ENCODE results near the gene LPIN2.

Gene LPIN2

DNA sequence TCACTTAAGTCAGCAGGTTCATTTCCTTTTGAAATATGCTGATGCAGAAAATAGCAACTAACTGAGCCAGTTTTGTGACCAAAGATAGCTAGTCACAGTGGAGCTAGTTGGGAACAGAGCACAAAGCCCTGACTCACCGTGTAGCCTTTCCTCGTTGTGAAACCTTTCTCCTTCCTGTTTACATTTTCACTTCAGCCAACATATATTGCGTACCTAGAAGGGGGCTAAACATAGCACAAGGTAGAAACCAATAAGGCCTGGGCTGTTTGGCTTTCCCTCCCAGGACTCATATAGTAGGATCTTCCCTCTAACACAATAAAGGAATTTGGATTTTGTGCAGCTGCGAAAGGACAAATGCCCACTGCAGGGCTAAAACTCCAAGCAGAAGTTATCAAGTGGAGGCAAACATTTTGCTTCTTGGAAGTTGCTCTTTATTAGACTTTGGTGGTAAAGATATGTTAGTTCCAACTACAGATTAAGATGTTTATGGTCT is 24.5 kb upstream of the LPIN2 start:
- H2BK12ac ChIP-seq (ENCODE audit: low read length) = no peak overlapping the region
- H3K79me2 ChIP-seq (ENCODE audit: control insufficient read depth, insufficient read depth, low read length, poor library complexity) = no peaks in the 10 kb centered on the region
- H3K14ac ChIP-seq (ENCODE audit: low read length) = no peak overlapping the region
- H3K79me1 ChIP-seq (ENCODE audit: low read length) = peaks cover 1% of the 10 kb centered on the region
- H4K8ac ChIP-seq (ENCODE audit: low read depth, low read length) = peak overlapping the region; percentile 3
- no peak overlapping the region for H3K18ac ChIP-seq (ENCODE audit: low read length)
- no peak overlapping the region for H2AFZ ChIP-seq (ENCODE audit: insufficient read depth, low read length, poor library complexity)
- H3K9me3 ChIP-seq (ENCODE audit: insufficient read depth, low read depth, low read length) = no peaks in the 10 kb centered on the region
- no peak overlapping the region for H4K91ac ChIP-seq (ENCODE audit: low read depth, low read length)
- H2BK5ac ChIP-seq (ENCODE audit: low read depth, low read length, poor library complexity) = no peak overlapping the region
- H3K4me3 ChIP-seq (ENCODE audit: low read depth, low read length) = no peak overlapping the region
- no peaks in the 10 kb centered on the region for H3K27me3 ChIP-seq (ENCODE audit: insufficient read depth, low read length)
- no peak overlapping the region for H3K9ac ChIP-seq (ENCODE audit: low read length)
- peaks cover 0 to 3% of the 10 kb centered on the region in 2 experiments for H3K4me1 ChIP-seq (ENCODE audit: control insufficient read depth in 1 of 2, insufficient read depth in 2 of 2, low read length in 2 of 2)
- no peak overlapping the region for H3K4me2 ChIP-seq (ENCODE audit: low read length)
- DNase-seq = peak; percentile 79 to 92
- H4K12ac ChIP-seq (ENCODE audit: low read depth, low read length) = no peak overlapping the region
- H3K4ac ChIP-seq (ENCODE audit: low read depth, low read length) = no peak overlapping the region
- H3K36me3 ChIP-seq (ENCODE audit: control insufficient read depth in 1 of 2, insufficient read depth in 2 of 2, low read length in 2 of 2) = no peaks in the 10 kb centered on the region
- WGBS (ENCODE audit: extremely low coverage, insufficient coverage, insufficient read length) = no CpG with 5 or more reads among the region's 4 CpGs
- peak overlapping the region; percentile 26 for H2BK120ac ChIP-seq (ENCODE audit: insufficient read depth, low read length, poor library complexity)
- peak overlapping the region; percentile 51 for H3K27ac ChIP-seq (ENCODE audit: low read depth, low read length)
- H2AK5ac ChIP-seq (ENCODE audit: low read length) = no peak overlapping the region
- no peak overlapping the region for H3K23ac ChIP-seq (ENCODE audit: low read length)

DNA sequence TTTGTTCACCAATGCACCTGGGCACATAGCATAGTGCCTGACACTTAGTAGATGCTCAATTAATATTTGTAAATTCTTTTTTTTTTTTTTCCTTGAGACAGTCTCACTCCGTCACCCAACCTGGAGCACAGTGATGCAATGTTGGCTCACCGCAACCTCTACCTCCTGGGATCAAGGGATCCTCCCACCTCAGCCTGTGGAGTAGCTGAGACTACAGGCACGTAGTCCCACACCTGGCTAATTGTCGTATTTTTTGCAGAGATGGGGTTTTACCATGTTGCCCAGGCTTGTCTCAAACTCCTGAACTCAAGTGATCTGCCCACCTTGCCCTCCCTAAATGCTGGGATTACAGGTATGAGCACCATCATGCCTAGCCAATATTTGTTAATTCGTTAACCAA is 23.2 kb upstream of the LPIN2 start:
- H3K4me3 ChIP-seq (ENCODE audit: low read depth, low read length) = no peak overlapping the region
- peaks cover 0 to 3% of the 10 kb centered on the region in 2 experiments for H3K4me1 ChIP-seq (ENCODE audit: control insufficient read depth in 1 of 2, insufficient read depth in 2 of 2, low read length in 2 of 2)
- no peaks in the 10 kb centered on the region for H3K36me3 ChIP-seq (ENCODE audit: control insufficient read depth in 1 of 2, insufficient read depth in 2 of 2, low read length in 2 of 2)
- no peaks in the 10 kb centered on the region for H3K9me3 ChIP-seq (ENCODE audit: insufficient read depth, low read depth, low read length)
- H2BK120ac ChIP-seq (ENCODE audit: insufficient read depth, low read length, poor library complexity) = no peak overlapping the region
- no peak overlapping the region for H4K8ac ChIP-seq (ENCODE audit: low read depth, low read length)
- DNase-seq = no peak
- peaks cover 1% of the 10 kb centered on the region for H3K79me1 ChIP-seq (ENCODE audit: low read length)
- no peak overlapping the region for H2AFZ ChIP-seq (ENCODE audit: insufficient read depth, low read length, poor library complexity)
- H4K12ac ChIP-seq (ENCODE audit: low read depth, low read length) = no peak overlapping the region
- no peaks in the 10 kb centered on the region for H3K79me2 ChIP-seq (ENCODE audit: control insufficient read depth, insufficient read depth, low read length, poor library complexity)
- no peak overlapping the region for H2AK5ac ChIP-seq (ENCODE audit: low read length)
- H3K4ac ChIP-seq (ENCODE audit: low read depth, low read length) = no peak overlapping the region
- H3K27ac ChIP-seq (ENCODE audit: low read depth, low read length) = no peak overlapping the region
- no peak overlapping the region for H2BK5ac ChIP-seq (ENCODE audit: low read depth, low read length, poor library complexity)
- H3K27me3 ChIP-seq (ENCODE audit: insufficient read depth, low read length) = no peaks in the 10 kb centered on the region
- WGBS (ENCODE audit: extremely low coverage, insufficient coverage, insufficient read length) = no CpG with 5 or more reads among the region's 5 CpGs
- H3K18ac ChIP-seq (ENCODE audit: low read length) = no peak overlapping the region
- H3K23ac ChIP-seq (ENCODE audit: low read length) = no peak overlapping the region
- no peak overlapping the region for H3K4me2 ChIP-seq (ENCODE audit: low read length)
- H2BK12ac ChIP-seq (ENCODE audit: low read length) = no peak overlapping the region
- no peak overlapping the region for H3K9ac ChIP-seq (ENCODE audit: low read length)
- no peak overlapping the region for H3K14ac ChIP-seq (ENCODE audit: low read length)
- H4K91ac ChIP-seq (ENCODE audit: low read depth, low read length) = no peak overlapping the region

DNA sequence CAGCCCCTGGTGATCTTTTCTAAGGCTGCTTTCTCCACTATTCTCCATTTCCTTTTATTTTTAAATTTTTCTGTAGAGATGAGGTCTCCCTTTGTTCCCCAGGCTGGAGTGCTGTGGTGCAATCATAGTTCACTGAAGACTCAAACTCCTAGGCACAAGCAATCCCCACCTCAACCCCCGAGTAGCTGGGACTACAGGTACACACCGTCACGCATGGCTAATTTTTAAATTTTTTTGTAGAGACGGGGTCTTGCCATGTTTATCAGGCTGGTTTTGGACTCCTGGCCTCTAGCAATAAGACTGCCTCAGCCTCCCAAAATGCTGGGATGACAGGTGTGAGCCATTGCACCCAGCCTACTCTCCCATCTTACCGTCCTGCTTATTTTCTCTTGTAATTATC is 22.7 kb upstream of the LPIN2 start:
- Histone ChIP-seq H3K23ac (ENCODE audit: low read length) (no peak overlapping the region), H4K91ac (ENCODE audit: low read depth, low read length) (no peak overlapping the region), H3K9ac (ENCODE audit: low read length) (no peak overlapping the region), H3K79me2 (ENCODE audit: control insufficient read depth, insufficient read depth, low read length, poor library complexity) (no peaks in the 10 kb centered on the region), H2AFZ (ENCODE audit: insufficient read depth, low read length, poor library complexity) (no peak overlapping the region), H3K4me3 (ENCODE audit: low read depth, low read length) (no peak overlapping the region), H2BK5ac (ENCODE audit: low read depth, low read length, poor library complexity) (no peak overlapping the region), H3K27me3 (ENCODE audit: insufficient read depth, low read length) (no peaks in the 10 kb centered on the region), H3K14ac (ENCODE audit: low read length) (no peak overlapping the region), H3K18ac (ENCODE audit: low read length) (no peak overlapping the region), H3K4ac (ENCODE audit: low read depth, low read length) (no peak overlapping the region), H2BK120ac (ENCODE audit: insufficient read depth, low read length, poor library complexity) (no peak overlapping the region), H2AK5ac (ENCODE audit: low read length) (no peak overlapping the region), H3K27ac (ENCODE audit: low read depth, low read length) (no peak overlapping the region), H3K4me2 (ENCODE audit: low read length) (no peak overlapping the region), H3K36me3 (ENCODE audit: control insufficient read depth in 1 of 2, insufficient read depth in 2 of 2, low read length in 2 of 2) (no peaks in the 10 kb centered on the region), H3K4me1 (ENCODE audit: control insufficient read depth in 1 of 2, insufficient read depth in 2 of 2, low read length in 2 of 2) (peaks cover 0 to 3% of the 10 kb centered on the region in 2 experiments), H3K9me3 (ENCODE audit: insufficient read depth, low read depth, low read length) (no peaks in the 10 kb centered on the region), H2BK12ac (ENCODE audit: low read length) (no peak overlapping the region), H4K8ac (ENCODE audit: low read depth, low read length) (no peak overlapping the region), H4K12ac (ENCODE audit: low read depth, low read length) (no peak overlapping the region), H3K79me1 (ENCODE audit: low read length) (peaks cover 1% of the 10 kb centered on the region)
- WGBS (ENCODE audit: extremely low coverage, insufficient coverage, insufficient read length) = no CpG with 5 or more reads among the region's 5 CpGs
- DNase-seq = no peak

DNA sequence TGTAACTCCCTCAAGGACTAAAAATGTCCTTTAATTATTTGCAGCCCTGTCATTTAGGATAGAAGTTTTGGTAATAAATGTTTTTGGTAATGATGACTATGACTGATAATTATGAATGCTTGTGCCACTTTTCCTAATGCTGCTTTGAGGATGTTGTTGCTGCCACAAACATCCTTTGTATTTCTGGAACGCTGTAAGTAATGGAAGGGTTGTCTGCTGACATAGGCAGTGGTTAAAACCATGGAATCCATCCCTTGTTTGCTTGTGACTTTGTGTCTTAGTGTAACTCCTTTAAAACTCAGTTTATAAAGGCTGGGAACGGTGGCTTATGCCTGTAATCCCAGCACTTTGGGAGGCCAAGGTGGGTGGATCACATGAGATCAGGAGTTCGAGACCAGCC is 19.8 kb upstream of the LPIN2 start:
- Histone ChIP-seq H3K4me3 (ENCODE audit: low read depth, low read length) (no peak overlapping the region), H3K9me3 (ENCODE audit: insufficient read depth, low read depth, low read length) (peaks cover 2% of the 10 kb centered on the region), H3K27me3 (ENCODE audit: insufficient read depth, low read length) (no peaks in the 10 kb centered on the region), H3K9ac (ENCODE audit: low read length) (no peak overlapping the region), H3K18ac (ENCODE audit: low read length) (no peak overlapping the region), H4K91ac (ENCODE audit: low read depth, low read length) (no peak overlapping the region), H4K8ac (ENCODE audit: low read depth, low read length) (no peak overlapping the region), H2AK5ac (ENCODE audit: low read length) (no peak overlapping the region), H3K79me1 (ENCODE audit: low read length) (peaks cover 7% of the 10 kb centered on the region), H3K4me1 (ENCODE audit: control insufficient read depth in 1 of 2, insufficient read depth in 2 of 2, low read length in 2 of 2) (peaks cover 5 to 9% of the 10 kb centered on the region in 2 experiments), H2BK120ac (ENCODE audit: insufficient read depth, low read length, poor library complexity) (no peak overlapping the region), H2BK12ac (ENCODE audit: low read length) (no peak overlapping the region), H3K27ac (ENCODE audit: low read depth, low read length) (no peak overlapping the region), H3K4ac (ENCODE audit: low read depth, low read length) (no peak overlapping the region), H4K12ac (ENCODE audit: low read depth, low read length) (no peak overlapping the region), H3K4me2 (ENCODE audit: low read length) (no peak overlapping the region), H3K23ac (ENCODE audit: low read length) (no peak overlapping the region), H3K36me3 (ENCODE audit: control insufficient read depth in 1 of 2, insufficient read depth in 2 of 2, low read length in 2 of 2) (no peaks in the 10 kb centered on the region), H2BK5ac (ENCODE audit: low read depth, low read length, poor library complexity) (no peak overlapping the region), H2AFZ (ENCODE audit: insufficient read depth, low read length, poor library complexity) (no peak overlapping the region), H3K79me2 (ENCODE audit: control insufficient read depth, insufficient read depth, low read length, poor library complexity) (peaks cover 3% of the 10 kb centered on the region), H3K14ac (ENCODE audit: low read length) (no peak overlapping the region)
- WGBS (ENCODE audit: extremely low coverage, insufficient coverage, insufficient read length) = no CpG with 5 or more reads among the region's 3 CpGs
- DNase-seq = no peak

All from trophoblast cell (in vitro differentiated cells and primary cell).